GM18907 (cell line): Measurements from ENCODE around the gene SGIP1.
"Not testable (repeated sequence)": the region's sequence is repeated elsewhere in the genome, so short reads cannot be mapped to it uniquely, and the experiment has no call there.

Source experiments
- ATAC-seq: cut with Tn5 transposase; IDR thresholded peaks from one replicate; pipeline ENCODE4 v1.9.1; 2021; ENCODE audit warnings: mild to moderate bottlenecking, moderate library complexity; ENCODE audit not compliant: unreplicated experiment

SGIP1 gene

GRCh38 chr1:66552287-66552686 is 18.3 kb downstream of the SGIP1 start:
- ATAC-seq = no peak

DNA sequence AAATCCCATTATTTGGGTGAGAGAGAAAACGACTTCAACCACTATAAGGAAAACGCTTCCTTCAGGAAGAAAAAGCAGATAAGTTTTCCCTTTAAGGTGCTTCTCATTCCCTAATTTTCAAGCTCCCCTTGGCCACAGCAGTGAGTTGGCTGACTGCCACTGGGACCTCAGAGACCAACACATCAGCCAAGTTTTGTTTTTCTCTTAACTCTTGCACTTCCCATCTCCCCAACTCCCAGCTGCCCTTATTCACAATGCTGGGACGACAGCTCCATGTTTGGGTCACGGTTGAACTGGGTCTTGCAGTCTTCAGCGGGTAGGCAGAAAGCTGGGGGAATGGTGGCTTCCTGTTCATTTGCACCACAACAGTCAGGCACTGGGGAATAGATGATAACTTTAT is 18.9 kb downstream of the SGIP1 start:
- no peak for ATAC-seq

- no peak for ATAC-seq
Measured at GRCh38 chr1:66553846-66554245, 19.9 kb downstream of the SGIP1 start.

- no peak for ATAC-seq
Measured at GRCh38 chr1:66556161-66556611, 22.2 kb downstream of the SGIP1 start.

DNA sequence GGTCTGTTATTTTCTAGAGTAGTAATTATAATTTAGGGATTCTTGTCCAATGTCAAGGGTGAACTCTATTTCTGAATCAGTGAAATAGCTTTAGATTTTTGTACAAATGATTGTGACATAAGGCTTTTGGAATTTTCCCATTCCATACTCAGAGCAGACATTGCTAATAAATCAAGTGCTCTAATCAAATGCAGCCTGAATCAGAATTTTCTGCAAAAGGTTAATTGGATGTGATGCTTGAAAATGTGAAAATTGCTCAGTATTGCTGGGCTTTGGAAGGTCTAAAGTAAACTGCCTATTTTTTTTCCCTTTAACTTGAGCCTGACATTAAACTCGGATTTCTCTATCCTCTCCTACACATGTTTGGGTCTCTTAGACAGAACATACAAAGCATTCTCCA is 23.2 kb downstream of the SGIP1 start:
- no peak for ATAC-seq

DNA sequence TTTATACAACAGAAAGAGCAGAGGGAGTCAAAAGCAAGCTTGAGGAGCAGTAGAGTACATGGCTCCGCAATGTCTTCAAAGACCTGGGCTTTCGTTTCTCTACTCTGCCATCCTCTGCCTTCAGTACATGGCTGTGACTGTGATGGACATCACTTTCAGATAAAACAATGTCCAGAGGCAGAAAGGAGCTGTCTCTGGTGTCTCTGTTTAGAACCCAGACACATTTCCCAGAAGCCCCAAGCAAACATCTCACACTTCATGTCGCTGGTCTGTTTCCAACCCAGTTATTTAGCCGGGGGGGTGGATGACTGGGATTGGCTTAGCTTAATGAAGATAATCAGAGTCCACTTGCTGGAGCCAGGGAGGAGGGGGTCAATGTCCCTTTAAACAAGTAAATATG is 25.6 kb downstream of the SGIP1 start:
- ATAC-seq = no peak

DNA sequence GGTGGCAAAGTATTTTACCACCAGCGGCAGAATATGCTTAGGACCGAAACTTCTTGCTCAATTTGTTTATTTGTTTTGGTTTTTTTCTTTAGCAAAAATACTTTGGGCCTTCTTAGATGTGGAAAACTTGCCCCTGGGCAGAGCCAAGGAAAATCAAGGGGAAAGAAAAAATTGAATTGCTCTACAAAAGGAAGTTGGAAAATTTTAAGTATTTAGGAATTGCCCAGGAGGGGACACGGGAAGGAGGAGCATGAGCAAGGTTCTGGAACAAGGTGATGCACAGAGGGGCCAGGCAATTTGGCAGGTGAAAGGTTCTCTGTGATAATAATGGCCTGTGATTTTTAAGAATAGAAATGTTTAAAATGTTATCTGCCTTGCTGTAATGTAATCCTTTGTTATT is 28.6 kb downstream of the SGIP1 start:
- no peak for ATAC-seq

DNA sequence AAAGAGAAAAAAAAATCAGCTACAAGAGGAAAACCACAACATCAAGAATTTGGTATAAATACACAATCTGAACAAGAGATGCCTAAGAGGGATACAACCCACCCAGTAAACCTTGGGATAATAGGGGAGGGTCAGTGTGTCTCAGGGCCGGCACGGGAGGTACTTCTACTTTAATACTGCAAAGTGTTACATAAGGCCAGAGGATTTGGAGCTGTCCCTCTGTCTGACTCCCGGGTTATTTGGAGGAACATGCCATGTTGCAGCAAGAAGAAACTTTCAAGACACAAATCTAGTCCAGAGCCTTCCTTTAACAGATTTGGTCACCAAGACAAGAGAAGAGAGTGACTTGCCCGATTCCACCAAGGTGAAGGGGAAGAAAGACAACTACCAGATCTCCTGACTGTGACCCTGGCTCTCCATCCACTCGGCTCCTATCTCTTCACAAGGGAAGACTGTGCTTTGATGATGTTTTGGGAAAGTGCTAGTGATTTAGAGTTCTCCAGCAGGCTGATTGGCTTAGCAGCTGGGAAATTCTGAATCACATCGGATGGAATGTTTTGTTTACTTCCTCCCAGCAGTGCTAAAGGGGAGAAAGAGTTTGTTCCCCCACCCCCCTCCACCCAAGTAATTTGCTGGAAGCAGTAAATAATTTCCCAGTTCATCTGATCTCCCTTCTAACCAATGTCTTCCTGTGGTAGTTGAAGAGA is 29.3 kb downstream of the SGIP1 start:
- ATAC-seq = no peak

DNA sequence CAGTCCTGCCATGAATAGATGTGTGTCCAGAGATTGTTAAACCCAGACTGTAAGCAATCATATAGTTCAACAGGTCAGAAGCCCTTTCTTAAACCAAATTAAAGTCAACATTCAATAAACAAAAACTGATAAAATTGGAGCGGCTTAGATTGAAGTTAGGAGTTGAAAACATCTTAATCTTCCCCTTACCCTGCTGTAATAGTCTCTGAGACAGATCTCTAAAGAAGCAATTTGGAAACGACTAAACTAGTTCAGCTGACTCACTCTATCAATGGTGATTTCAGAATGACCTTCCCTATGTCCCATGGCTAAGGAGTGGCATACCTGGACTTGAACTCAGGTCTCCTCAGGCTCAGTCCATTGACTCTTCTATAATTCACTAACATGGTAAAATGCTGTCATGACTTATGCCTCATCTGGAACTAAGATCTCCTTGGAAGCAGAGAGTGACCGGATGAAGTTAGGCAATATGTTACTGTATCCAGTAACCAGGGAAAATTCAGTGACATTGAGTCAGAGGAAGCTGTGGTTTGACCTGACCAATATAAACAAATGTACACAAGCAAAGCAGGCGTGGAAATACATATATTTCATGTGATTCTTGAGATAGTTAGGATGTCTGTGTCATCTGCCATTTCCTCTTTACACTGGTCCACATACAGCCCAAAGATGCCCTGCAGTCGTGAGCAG is 30.1 kb downstream of the SGIP1 start:
- ATAC-seq = no peak

GRCh38 chr1:66570196-66570595 is 36.2 kb downstream of the SGIP1 start:
- ATAC-seq = no peak

DNA sequence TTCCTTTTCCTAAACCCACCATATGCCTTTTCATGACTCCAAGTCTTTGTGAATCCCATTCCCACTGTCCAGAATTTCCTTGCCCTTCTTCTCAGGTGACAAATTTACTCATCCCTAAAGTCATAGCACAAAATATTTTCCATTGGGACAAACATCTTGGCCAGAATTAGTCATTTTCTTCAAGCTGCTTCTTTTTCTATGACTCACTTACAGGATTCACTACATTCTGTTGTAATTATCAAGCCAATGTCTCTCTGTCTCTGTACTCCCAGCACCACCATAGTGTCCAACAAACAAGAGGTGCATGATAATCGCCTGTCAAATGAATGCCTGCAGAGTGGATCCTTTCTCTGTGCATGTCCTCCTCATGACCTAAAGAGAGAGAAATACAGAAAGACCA is 37.8 kb downstream of the SGIP1 start:
- ATAC-seq = no peak

- no peak for ATAC-seq
Measured at GRCh38 chr1:66575739-66576138, 41.8 kb downstream of the SGIP1 start.

- ATAC-seq = no peak
Measured at GRCh38 chr1:66576645-66577044, 42.7 kb downstream of the SGIP1 start.

- ATAC-seq = no peak
Measured at GRCh38 chr1:66578841-66579240, 44.9 kb downstream of the SGIP1 start.

GRCh38 chr1:66580081-66580480 is 46.1 kb downstream of the SGIP1 start:
- no peak for ATAC-seq

DNA sequence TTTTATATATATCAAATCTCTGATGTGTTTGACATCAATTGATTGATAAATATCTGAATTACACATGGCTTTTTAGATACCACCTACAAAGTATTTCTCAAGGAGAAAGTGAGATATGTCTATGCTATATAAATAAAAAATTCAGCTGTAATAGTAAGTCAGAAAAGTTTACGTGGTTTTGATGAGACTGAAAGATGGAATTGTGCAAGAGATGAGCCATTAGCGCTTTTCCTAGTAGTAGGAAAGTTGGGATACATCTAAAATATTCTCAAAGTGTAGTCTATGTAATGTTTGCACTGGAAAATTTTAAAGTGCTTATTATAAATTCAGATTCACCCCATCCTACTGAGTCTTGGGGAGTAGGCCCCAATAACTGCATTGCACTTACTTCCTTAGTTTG is 49.1 kb downstream of the SGIP1 start:
- ATAC-seq = no peak

- ATAC-seq = no peak
Measured at GRCh38 chr1:66585002-66585401, 51.0 kb downstream of the SGIP1 start.

DNA sequence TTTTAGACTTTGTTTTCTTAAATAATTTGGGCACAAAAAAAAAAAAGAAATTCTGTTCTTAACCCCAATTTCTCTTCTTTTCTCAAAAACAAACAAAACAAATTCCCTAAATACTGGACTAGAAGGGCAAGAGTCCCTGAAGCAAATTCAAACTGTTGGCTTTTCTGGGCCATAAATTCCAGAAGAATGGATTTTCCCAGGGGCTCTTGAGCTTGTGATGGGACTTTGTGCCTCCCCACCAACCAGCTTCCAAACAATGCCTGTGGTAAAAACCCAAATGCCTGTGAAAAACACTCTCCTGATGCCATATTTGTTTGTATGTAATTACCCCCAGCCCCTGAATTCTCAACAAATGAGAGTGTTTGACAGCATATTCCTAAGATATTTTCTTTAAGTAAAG is 55.4 kb downstream of the SGIP1 start:
- ATAC-seq = no peak

- ATAC-seq = not testable (repeated sequence)
Measured at GRCh38 chr1:66592106-66592507, 58.2 kb downstream of the SGIP1 start.

GRCh38 chr1:66596191-66596590 is 62.2 kb downstream of the SGIP1 start:
- ATAC-seq = no peak

GRCh38 chr1:66597500-66597899 is 63.5 kb downstream of the SGIP1 start:
- ATAC-seq = no peak

- no peak for ATAC-seq
Measured at GRCh38 chr1:66598670-66599069, 64.7 kb downstream of the SGIP1 start.

DNA sequence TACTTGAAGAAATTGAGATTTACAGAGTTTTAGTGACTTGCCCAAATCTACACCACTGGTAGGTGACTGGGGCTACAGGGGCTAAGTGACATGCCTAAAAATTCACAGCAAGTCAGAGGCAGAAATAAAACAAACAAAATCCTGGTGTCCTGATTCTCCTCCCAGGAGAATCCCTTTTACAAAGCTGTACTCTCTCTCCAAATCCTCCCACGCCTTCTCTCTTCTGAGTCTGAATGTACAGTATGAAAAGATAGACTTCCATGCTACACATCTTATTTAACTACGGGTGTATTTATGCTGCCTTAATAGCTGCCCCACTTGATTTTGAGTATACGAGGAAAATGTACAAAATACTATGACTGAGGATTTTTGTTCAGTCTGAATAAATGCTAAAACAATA is 65.4 kb downstream of the SGIP1 start:
- no peak for ATAC-seq
